ENCODE results near the gene PTPN9. TPM values are rescaled to one million over a fixed set of nuclear protein-coding genes. Genes with fewer than 3 reads are reported as not detected.
"Not testable (repeated sequence)": the region's sequence is repeated elsewhere in the genome, so short reads cannot be mapped to it uniquely, and the experiment has no call there.

PTPN9 gene
- total RNA-seq, 2 donors from 2014 or later: 31.1 to 32.3 TPM

DNA sequence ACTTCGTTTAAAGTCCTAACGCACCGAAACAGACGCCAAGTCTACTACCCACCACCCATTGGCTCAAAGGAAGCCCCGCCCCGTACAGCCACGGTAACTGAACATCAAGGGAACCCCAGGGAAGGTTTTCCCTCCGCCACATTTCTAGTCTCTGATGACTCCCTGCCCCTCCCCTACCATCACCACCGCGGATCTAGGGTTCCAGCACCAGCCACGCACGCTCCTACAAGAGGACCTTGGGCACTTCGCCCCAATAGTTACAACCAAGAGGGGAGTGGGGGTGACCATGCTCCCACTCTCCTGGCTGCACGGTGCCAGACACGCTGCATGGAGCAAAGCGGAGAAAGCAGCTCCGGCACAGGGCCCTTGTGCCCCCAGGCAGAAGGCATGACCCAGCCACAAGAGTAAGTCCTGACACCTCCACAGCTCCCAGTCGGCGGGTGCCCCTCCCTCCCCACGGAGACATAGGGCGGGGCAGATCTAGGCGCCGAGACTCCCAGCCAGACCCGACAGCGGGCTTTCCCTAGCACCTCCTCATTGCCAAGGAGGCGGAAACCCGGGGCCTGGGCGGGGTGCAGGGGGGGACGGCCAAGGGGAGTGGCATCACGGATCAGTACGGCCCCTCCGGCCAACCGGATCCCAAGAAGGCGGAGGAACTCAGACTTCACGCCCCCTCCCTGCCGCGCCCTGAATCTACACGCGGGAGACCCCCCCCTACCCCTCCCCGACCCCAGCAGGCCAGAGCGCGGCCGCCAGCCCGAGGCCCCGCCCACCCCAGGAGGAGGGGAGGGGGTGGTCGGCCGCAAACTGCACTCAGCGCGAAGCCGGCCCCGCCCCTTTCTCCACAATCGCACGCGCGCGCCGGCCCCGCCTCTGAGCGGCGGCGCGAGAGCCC, 128.6 kb downstream of the PTPN9 start:
- H3K9ac ChIP-seq (ENCODE audit: low read depth in 2 of 2, low read length in 2 of 2): peak overlapping the region; percentile 69 to 93
- no peaks in the 10 kb centered on the region for H3K9me3 ChIP-seq
- TF ChIP-seq, protein P1, sequence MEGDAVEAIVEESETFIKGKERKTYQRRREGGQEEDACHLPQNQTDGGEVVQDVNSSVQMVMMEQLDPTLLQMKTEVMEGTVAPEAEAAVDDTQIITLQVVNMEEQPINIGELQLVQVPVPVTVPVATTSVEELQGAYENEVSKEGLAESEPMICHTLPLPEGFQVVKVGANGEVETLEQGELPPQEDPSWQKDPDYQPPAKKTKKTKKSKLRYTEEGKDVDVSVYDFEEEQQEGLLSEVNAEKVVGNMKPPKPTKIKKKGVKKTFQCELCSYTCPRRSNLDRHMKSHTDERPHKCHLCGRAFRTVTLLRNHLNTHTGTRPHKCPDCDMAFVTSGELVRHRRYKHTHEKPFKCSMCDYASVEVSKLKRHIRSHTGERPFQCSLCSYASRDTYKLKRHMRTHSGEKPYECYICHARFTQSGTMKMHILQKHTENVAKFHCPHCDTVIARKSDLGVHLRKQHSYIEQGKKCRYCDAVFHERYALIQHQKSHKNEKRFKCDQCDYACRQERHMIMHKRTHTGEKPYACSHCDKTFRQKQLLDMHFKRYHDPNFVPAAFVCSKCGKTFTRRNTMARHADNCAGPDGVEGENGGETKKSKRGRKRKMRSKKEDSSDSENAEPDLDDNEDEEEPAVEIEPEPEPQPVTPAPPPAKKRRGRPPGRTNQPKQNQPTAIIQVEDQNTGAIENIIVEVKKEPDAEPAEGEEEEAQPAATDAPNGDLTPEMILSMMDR (IDR thresholded peaks at IDR 0.05): no peak
- H3K27me3 ChIP-seq: no peaks in the 10 kb centered on the region
- H3K4me3 ChIP-seq: peak overlapping the region; percentile 52
- H3K27ac ChIP-seq: peak overlapping the region; percentile 95
- H3K4me1 ChIP-seq: peaks cover 9% of the 10 kb centered on the region
- intact Hi-C loops (cut with DNase I): no loop called here
- peak; percentile 99 for DNase-seq
- H3K36me3 ChIP-seq: no peaks in the 10 kb centered on the region

DNA sequence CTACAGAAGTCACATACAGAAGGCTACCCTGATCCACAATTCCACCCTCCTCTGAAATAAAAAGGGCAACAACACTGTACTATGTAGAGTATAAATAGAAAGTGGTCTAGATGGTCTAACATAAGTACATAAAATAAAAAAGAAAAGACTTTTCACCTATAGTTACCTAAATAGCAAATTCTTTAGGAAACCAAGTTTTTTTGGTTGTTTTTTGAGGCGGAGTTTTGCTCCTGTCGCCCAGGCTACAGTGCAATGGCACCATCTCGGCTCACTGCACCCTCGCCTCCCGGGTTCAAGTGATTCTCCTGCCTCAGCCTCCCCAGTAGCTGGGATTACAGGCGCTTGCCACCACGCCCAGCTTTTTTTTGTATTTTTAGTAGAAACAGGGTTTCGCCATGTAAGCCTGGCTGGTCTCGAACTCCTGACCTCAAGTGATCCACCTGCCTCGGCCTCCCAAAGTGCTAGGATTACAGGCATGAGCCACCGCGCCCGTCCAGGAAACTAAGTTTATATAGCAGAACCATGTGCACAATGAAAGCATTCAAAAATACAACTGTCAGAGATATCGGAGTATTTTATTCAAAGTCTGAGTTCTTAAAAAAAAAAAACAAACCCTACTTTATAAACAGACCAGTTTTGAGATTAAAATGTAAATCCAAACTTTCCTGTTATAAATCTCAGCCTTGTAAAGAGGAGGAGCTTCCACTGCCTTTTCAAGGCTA, 129.4 kb downstream of the PTPN9 start:
- Histone ChIP-seq H3K36me3 (no peaks in the 10 kb centered on the region), H3K4me1 (peaks cover 9% of the 10 kb centered on the region), H3K27ac (peak overlapping the region; percentile 95), H3K9ac (ENCODE audit: low read depth in 2 of 2, low read length in 2 of 2) (peak overlapping the region in 1 of 2 donors; percentile 93), H3K27me3 (no peaks in the 10 kb centered on the region), H3K4me3 (peak overlapping the region; percentile 52), H3K9me3 (no peaks in the 10 kb centered on the region)
- intact Hi-C loops (cut with DNase I): loop anchor here (5.0 kb wide), 1 partner anchor 82 kb away; the partner anchor contains the start of gene MAN2C1
- DNase-seq: peak; percentile 43
- TF ChIP-seq, protein P1 (IDR thresholded peaks at IDR 0.05): no peak

DNA sequence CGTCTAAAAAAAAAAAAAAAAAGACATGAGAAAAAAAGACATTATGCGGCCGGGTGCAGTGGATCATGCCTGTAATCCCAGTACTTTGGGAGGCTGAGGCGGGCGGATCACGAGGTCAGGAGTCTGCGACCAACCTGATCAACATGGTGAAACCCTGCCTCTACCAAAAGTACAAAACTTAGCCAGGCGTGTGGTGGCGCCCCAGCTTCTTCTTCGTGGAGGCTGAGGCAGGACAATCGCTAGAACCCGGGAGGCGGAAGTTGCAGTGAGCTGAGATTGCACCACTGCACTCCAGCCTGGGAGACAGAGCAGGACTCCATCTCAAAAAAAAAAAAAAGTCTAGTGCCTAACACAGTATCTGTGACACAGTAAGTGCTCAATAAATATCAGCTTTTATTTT, 130.9 kb downstream of the PTPN9 start:
- H3K4me3 ChIP-seq; H3K4me1 ChIP-seq; H3K27me3 ChIP-seq; H3K9ac ChIP-seq (ENCODE audit: low read depth in 2 of 2, low read length in 2 of 2); H3K9me3 ChIP-seq; H3K36me3 ChIP-seq; DNase-seq; H3K27ac ChIP-seq: not testable (repeated sequence)
- intact Hi-C loops (cut with DNase I): loop anchor here (5.0 kb wide), 1 partner anchor 81 kb away; the partner anchor contains the start of gene MAN2C1

DNA sequence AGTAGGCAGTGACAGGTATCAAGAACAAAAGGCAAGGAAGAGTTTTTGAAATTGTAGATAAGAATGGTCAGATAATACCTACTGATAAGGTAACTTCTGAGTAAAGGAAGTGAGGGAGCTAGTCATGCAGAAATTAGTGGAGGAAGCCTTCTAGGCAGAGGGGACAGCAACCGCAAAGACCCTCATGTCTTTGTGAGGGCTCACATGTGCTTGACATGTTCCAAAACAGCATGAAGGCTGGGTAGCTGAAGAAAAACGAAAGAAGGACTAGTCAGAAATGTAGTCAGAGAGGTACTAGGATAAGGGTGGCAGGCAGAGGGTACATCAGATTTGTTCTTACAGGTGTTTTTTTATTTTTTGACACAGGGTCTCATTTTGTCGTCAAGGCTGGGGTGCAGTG, 133.0 kb downstream of the PTPN9 start:
- Histone ChIP-seq H3K27me3 (no peaks in the 10 kb centered on the region), H3K36me3 (no peaks in the 10 kb centered on the region), H3K4me1 (peaks cover 9% of the 10 kb centered on the region), H3K9me3 (no peaks in the 10 kb centered on the region), H3K9ac (ENCODE audit: low read depth in 2 of 2, low read length in 2 of 2) (no peak overlapping the region), H3K4me3 (no peak overlapping the region), H3K27ac (no peak overlapping the region)
- intact Hi-C loops (cut with DNase I): loop anchor here (5.0 kb wide), 1 partner anchor 79 kb away; the partner anchor contains the start of gene MAN2C1
- TF ChIP-seq, protein P1 (IDR thresholded peaks at IDR 0.05): no peak
- no peak for DNase-seq

DNA sequence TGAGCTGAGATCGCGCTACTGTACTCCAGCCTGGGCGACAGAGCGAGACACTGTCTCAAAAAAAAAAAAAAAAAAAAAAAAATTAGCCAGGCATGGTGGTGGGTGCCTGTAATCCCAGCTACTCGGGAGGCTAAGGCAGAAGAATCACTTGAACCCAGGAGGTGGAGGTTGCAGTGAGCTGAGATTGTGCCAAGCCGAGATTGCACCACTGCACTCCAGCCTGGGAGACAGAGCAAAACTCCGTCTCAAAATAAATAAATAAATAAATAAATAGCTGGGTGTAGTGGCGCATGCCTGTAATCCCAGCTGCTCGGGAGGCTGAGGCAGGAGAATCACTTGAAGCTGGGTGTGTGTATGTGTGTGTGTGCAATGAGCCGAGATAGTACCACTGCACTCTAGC, 133.8 kb downstream of the PTPN9 start:
- not testable (repeated sequence) for H3K9ac ChIP-seq (ENCODE audit: low read depth in 2 of 2, low read length in 2 of 2); H3K36me3 ChIP-seq; H3K4me3 ChIP-seq; H3K27me3 ChIP-seq; H3K4me1 ChIP-seq; H3K27ac ChIP-seq; DNase-seq; H3K9me3 ChIP-seq
- intact Hi-C loops (cut with DNase I): loop anchor here (5.0 kb wide), 1 partner anchor 78 kb away; the partner anchor contains the start of gene MAN2C1

DNA sequence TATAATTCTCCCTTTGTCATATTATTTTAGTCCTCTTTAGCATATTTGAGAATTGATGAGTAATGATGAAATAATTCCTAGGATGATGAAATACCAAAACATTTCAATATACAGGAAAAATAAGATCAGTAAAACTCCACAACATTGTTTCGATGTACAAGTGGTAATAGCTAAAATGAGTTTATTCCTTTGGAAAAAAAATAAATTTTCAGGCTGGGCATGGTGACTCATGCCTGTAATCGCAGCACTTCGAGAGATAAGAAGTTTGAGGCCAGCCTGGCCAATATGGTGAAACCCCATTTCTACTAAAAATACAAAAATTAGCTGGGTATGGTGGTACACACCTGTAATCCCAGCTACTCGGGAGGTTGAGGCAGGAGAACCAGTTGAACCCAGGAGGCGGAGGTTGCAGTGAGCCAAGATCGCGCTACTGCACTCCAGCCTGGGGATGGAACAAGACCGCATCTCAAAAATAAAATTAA, 135.1 kb downstream of the PTPN9 start:
- H3K9ac ChIP-seq (ENCODE audit: low read depth in 2 of 2, low read length in 2 of 2); DNase-seq; intact Hi-C loops (cut with DNase I): not testable (repeated sequence)

More for the DNA sequence above, 135.1 kb downstream of the PTPN9 start:
- H3K27ac ChIP-seq, H3K27me3 ChIP-seq, H3K36me3 ChIP-seq, H3K9me3 ChIP-seq, H3K4me3 ChIP-seq, H3K4me1 ChIP-seq: not testable (repeated sequence)

Measured in colonic mucosa (tissue), 4 donors.